ENCODE measurements around the gene RMDN2.

DNA sequence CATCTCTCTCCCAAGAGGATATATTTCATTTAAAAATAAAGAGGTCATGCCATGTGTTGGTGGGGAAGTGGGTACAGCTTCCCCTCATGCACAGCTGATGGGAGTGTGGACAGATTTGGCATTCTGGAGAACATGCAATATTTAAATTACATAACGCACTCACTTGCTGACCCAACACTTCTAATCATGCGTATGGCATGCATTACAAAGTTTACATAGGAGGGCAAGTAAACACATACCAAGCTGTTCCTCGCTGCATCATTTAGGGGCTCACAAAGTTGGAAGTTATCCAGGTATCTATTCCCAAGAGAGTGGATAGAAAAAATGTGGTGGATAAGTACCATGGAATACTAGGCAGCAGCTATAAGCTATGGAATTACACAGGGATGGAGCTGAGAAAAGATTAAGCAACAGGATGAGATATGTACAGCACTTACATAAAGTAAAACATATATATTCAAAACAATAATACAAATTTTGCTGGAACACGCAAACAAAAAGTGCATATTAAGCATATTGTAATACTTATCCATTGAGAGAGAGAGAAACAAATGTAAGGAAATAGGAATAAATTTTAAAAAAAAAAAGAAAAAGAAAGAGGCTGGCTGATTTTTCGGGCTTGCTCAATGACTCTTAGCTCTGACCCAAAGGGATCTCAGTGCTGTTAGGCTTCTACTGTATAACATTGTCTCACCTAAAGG, 139.9 kb downstream of the RMDN2 start:
- TF ChIP-seq CTCF (IDR thresholded peaks at IDR 0.05; ENCODE audit: insufficient read depth, low read length, poor library complexity, severe bottlenecking) (no peak), EZH2phosphoT487 (conservative IDR thresholded peaks at IDR 0.05; ENCODE audit: low read length) (no peak)
